ENCODE measurements around the gene GNB5.
A peak's percentile ranks its signal among the peaks of the same experiment; 100 is the strongest.

DNA sequence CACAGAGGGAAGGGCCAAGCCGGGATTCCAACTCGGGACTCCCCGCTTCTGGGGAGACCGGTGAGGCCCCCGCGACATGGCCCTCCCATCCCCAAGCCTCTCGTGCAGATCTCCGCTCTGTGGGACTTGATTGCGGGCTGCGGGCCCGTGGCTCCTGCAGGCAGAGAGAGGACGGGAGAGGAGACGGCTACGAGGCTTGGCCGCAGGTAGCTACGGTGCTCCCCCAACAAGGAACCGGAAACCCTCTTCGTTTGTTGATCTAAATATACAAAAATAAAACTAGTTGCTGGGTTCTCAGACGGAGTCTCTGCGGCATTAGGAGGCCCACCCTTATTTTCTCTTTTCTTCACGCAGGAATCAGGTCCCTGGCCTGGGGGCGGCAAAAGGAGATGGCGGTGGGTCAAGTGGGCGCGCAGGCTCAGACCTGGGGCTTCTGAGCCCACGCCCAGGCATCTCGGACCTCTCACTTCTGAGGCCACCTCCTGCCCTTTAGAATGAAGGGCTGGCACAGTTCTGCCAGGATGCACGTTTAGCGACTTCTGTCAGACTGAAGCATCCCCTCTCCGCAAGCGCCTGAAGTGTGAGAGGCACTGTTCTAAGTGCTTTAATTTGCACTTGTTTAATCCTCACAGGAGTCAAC is 10.9 kb downstream of the GNB5 start:
- TF ChIP-seq CTCF (IDR thresholded peaks at IDR 0.05; ENCODE audit: poor library complexity, severe bottlenecking) (no peak), POLR2AphosphoS5 (IDR thresholded peaks at IDR 0.05) (no peak), EZH2 (IDR thresholded peaks at IDR 0.05; ENCODE audit: borderline replicate concordance, insufficient read depth, low read length, poor library complexity, severe bottlenecking) (no peak), EP300 (conservative IDR thresholded peaks at IDR 0.05; ENCODE audit: poor library complexity, severe bottlenecking) (no peak), REST (IDR thresholded peaks at IDR 0.05; ENCODE audit: borderline replicate concordance) (no peak), TAF1 (IDR thresholded peaks at IDR 0.05; ENCODE audit: low read depth) (no peak), SMC3 (conservative IDR thresholded peaks at IDR 0.05; ENCODE audit: poor library complexity) (peak; percentile 6), MXI1 (conservative IDR thresholded peaks at IDR 0.05; ENCODE audit: poor library complexity, severe bottlenecking) (no peak), RAD21 (conservative IDR thresholded peaks at IDR 0.05) (no peak)

Data from neural cell (in vitro differentiated cells).